Measurements from ENCODE around the gene PDILT.

Gene PDILT

DNA sequence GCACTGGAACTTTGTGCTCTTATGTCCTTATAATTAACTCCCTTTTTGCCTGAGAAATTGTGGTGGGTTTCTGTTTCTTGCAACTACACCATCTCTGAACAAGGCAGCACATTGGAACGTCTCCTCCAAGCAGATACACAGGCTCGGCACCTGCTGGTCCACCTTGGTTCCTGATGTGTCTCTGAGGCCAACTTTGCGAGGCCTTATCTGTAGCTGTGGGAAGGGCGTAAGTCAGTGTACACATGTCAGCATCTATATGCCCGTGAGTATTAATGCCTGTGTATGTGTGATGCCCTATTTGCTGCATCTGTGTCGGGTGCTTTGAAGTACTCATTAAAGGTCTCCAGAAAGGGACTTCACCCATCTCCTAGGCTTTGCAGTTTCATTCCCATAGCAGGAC lies 94.8 kb downstream of the PDILT start:
- Histone ChIP-seq H3K36me3 (ENCODE audit: control insufficient read depth in 2 of 2, insufficient read depth in 1 of 2, low read length in 2 of 2) (no peaks in the 10 kb centered on the region), H3K4me1 (ENCODE audit: control insufficient read depth, insufficient read depth, low read length) (no peaks in the 10 kb centered on the region), H3K9me3 (ENCODE audit: control insufficient read depth, insufficient read depth, low read depth, low read length) (no peaks in the 10 kb centered on the region), H3K4me3 (ENCODE audit: low read depth, low read length) (no peak overlapping the region), H3K27ac (ENCODE audit: extremely low read depth, low read depth, low read length) (no peak overlapping the region)
- no peak for TF ChIP-seq ZNF747 (tag by site-specific recombination; IDR thresholded peaks at IDR 0.05)
- no peak for TF ChIP-seq ZNF394 (tag by site-specific recombination; IDR thresholded peaks at IDR 0.05; ENCODE audit: borderline replicate concordance)
- no peak for TF ChIP-seq ZNF184 (tag by site-specific recombination; IDR thresholded peaks at IDR 0.05)
- TF ChIP-seq GLI2 (tag by site-specific recombination; IDR thresholded peaks at IDR 0.05; ENCODE audit: borderline replicate concordance, low read depth) = no peak
- TF ChIP-seq ZNF837 (tag by site-specific recombination; IDR thresholded peaks at IDR 0.05) = no peak
- no peak for TF ChIP-seq ZNF510 (tag by site-specific recombination; IDR thresholded peaks at IDR 0.05; ENCODE audit: insufficient replicate concordance)
- no peak for TF ChIP-seq ZFP37 (tag by site-specific recombination; IDR thresholded peaks at IDR 0.05)
- no peak for TF ChIP-seq GLIS2 (tag by site-specific recombination; IDR thresholded peaks at IDR 0.05)
- no peak for TF ChIP-seq ZNF558 (tag by site-specific recombination; IDR thresholded peaks at IDR 0.05)
- TF ChIP-seq, protein P1, sequence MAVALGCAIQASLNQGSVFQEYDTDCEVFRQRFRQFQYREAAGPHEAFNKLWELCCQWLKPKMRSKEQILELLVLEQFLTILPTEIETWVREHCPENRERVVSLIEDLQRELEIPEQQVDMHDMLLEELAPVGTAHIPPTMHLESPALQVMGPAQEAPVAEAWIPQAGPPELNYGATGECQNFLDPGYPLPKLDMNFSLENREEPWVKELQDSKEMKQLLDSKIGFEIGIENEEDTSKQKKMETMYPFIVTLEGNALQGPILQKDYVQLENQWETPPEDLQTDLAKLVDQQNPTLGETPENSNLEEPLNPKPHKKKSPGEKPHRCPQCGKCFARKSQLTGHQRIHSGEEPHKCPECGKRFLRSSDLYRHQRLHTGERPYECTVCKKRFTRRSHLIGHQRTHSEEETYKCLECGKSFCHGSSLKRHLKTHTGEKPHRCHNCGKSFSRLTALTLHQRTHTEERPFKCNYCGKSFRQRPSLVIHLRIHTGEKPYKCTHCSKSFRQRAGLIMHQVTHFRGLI (tag by site-specific recombination; IDR thresholded peaks at IDR 0.05) = no peak
- no peak for TF ChIP-seq ZNF670 (tag by site-specific recombination; IDR thresholded peaks at IDR 0.05; ENCODE audit: low read depth)
- no peak for TF ChIP-seq ZNF132 (tag by site-specific recombination; IDR thresholded peaks at IDR 0.05; ENCODE audit: borderline replicate concordance)
- TF ChIP-seq, protein P2, sequence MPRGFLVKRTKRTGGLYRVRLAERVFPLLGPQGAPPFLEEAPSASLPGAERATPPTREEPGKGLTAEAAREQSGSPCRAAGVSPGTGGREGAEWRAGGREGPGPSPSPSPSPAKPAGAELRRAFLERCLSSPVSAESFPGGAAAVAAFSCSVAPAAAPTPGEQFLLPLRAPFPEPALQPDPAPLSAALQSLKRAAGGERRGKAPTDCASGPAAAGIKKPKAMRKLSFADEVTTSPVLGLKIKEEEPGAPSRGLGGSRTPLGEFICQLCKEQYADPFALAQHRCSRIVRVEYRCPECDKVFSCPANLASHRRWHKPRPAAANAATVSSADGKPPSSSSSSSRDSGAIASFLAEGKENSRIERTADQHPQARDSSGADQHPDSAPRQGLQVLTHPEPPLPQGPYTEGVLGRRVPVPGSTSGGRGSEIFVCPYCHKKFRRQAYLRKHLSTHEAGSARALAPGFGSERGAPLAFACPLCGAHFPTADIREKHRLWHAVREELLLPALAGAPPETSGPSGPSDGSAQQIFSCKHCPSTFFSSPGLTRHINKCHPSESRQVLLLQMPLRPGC (tag by site-specific recombination; IDR thresholded peaks at IDR 0.05) = no peak
- TF ChIP-seq ZSCAN30 (tag by site-specific recombination; IDR thresholded peaks at IDR 0.05) = no peak
- TF ChIP-seq OVOL3 (tag by site-specific recombination; IDR thresholded peaks at IDR 0.05) = no peak
- TF ChIP-seq OSR2 (tag by site-specific recombination; IDR thresholded peaks at IDR 0.05) = no peak
- TF ChIP-seq, protein P3, sequence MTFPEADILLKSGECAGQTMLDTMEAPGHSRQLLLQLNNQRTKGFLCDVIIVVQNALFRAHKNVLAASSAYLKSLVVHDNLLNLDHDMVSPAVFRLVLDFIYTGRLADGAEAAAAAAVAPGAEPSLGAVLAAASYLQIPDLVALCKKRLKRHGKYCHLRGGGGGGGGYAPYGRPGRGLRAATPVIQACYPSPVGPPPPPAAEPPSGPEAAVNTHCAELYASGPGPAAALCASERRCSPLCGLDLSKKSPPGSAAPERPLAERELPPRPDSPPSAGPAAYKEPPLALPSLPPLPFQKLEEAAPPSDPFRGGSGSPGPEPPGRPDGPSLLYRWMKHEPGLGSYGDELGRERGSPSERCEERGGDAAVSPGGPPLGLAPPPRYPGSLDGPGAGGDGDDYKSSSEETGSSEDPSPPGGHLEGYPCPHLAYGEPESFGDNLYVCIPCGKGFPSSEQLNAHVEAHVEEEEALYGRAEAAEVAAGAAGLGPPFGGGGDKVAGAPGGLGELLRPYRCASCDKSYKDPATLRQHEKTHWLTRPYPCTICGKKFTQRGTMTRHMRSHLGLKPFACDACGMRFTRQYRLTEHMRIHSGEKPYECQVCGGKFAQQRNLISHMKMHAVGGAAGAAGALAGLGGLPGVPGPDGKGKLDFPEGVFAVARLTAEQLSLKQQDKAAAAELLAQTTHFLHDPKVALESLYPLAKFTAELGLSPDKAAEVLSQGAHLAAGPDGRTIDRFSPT (tag by site-specific recombination; IDR thresholded peaks at IDR 0.05) = no peak
- TF ChIP-seq, protein P4, sequence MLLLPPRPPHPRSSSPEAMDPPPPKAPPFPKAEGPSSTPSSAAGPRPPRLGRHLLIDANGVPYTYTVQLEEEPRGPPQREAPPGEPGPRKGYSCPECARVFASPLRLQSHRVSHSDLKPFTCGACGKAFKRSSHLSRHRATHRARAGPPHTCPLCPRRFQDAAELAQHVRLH (tag by site-specific recombination; IDR thresholded peaks at IDR 0.05) = no peak
- ChIA-PET CTCF (interaction anchor here (1.8 to 4.3 kb wide), 2 partner anchors 9 to 402 kb away, joined by 8 to 26 read pairs; no protein-coding TSS in a partner anchor), POLR2A (no interaction called here)

All from HEK293 (cell line).